ENCODE results near the gene SCN3A. TPM values are rescaled to one million over a fixed set of nuclear protein-coding genes. Genes with fewer than 3 reads are reported as not detected.

SCN3A gene
- total RNA-seq, 1 donor from 2014 or later: not detected

- ATAC-seq: no peak
Observed at GRCh38 chr2:165192729-165193128, 11.1 kb downstream of the SCN3A start.

GRCh38 chr2:165191096-165191728 lies 12.6 kb downstream of the SCN3A start:
- ATAC-seq (no peak), DNase-seq (ENCODE audit: low spot score) (no peak)

More at GRCh38 chr2:165192729-165193128, 11.1 kb downstream of the SCN3A start:
- DNase-seq (ENCODE audit: low spot score): no peak

DNA sequence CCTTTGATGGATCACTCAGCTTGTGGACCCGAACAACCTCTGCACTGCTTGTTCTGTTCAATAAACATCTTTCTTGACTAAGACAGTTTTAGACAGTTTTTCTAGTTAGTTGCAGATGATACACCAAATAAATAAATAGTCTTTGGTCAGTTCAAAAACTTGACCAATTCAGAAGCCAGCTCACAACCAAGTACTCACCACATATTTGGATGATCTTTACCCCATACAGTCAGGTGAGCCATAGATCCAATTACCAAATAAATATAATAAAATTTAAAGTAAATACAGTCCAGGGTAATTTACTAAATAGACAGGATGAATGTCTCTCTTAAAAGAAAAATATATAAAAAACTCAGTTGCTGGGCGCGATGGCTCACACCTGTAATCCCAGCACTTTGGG lies 18.2 kb downstream of the SCN3A start:
- no peak for DNase-seq (ENCODE audit: low spot score)

DNA sequence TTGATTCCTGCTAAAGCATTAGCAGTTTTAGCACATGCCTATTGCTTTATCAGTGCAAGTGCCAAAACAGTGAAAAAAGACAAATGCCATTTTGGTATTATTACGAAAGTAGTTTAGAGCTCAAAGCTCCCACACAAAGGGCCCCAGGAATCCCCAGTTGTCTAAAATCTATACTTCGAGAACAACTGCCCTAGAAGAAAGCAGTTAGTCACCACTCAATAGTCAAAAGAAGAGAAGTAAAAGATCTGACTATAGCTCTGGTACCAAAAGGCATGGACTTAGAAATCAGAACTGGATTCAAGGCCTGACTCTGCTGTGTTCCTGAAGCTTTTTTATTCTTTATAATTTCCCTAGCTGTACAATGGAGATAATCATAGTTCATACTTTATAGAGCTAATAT lies 21.8 kb downstream of the SCN3A start:
- ATAC-seq (no peak), DNase-seq (ENCODE audit: low spot score) (no peak)

More for the DNA sequence above, 18.2 kb downstream of the SCN3A start:
- ATAC-seq: no peak

- no peak for ATAC-seq
- DNase-seq (ENCODE audit: low spot score): no peak
Observed at GRCh38 chr2:165176780-165177179, 27.1 kb downstream of the SCN3A start.

- no peak for DNase-seq (ENCODE audit: low spot score)
- no peak for ATAC-seq
Observed at GRCh38 chr2:165173215-165173614, 30.6 kb downstream of the SCN3A start.

GRCh38 chr2:165164201-165164600 lies 39.6 kb downstream of the SCN3A start:
- ATAC-seq (no peak), DNase-seq (ENCODE audit: low spot score) (no peak)

GRCh38 chr2:165163761-165164160 lies 40.1 kb downstream of the SCN3A start:
- ATAC-seq (no peak), DNase-seq (ENCODE audit: low spot score) (no peak)

DNA sequence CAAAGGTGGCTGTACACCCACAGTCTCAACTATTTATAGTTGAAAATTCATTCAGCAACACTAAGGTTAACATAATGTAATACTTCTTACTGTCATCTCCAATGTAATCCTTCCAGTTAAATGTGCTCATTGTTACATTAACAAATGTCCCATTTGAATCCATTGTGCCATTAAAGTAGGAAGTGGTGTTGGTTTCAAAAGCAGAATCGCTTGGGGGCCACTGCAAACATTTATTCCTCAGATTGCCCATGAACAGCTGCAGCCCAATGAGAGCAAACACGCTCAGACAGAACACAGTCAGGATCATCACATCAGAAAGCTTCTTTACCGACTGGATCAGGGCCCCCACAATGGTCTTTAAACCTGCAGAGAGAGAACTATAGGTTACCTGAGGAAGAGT lies 41.4 kb downstream of the SCN3A start:
- ATAC-seq (no peak), DNase-seq (ENCODE audit: low spot score) (no peak)

- no peak for DNase-seq (ENCODE audit: low spot score)
- ATAC-seq: no peak
Observed at GRCh38 chr2:165161510-165161909, 42.3 kb downstream of the SCN3A start.

DNA sequence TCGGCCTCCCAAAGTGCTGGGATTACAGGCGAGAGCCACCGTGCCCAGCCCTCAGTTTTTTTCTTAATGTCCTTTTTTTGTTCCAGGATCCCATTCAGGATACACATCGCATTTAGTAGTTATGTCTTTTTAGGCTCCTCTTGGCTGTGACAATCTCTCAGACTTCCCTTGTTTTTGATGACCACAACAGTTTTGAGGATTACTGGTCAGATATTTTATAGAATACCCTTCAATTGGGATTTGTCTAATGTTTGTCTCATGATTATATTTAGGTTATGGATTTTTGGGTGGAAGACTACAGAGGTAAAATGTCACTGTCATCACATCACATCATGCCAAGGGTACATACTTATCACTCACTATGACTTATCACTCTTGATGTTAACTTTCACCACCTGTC lies 46.7 kb downstream of the SCN3A start:
- ATAC-seq (no peak), DNase-seq (ENCODE audit: low spot score) (no peak)

- no peak for ATAC-seq
- DNase-seq (ENCODE audit: low spot score): no peak
Observed at GRCh38 chr2:165155152-165155551, 48.7 kb downstream of the SCN3A start.

DNA sequence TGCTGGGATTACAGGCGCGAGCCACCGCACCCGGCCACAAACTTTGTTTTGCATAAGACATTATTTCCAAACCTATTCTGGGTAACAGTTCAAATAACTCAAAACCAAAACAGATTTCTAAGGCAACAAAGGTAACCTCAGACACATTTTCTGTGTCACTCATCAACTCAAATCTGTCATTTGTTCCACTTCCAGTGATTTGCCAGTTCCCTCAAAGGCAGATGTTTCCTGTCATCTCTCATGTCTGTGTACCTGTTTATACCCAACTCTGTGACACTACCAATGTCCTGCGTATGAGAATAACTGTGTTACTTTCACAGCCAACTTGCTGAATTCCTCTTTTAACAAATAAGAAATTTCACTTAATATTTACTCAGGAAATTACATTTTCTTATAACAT lies 54.4 kb downstream of the SCN3A start:
- DNase-seq (ENCODE audit: low spot score): no peak
- no peak for ATAC-seq

GRCh38 chr2:165147186-165148045 lies 56.4 kb downstream of the SCN3A start:
- DNase-seq (ENCODE audit: low spot score) (no peak), ATAC-seq (no peak)

- no peak for ATAC-seq
- no peak for DNase-seq (ENCODE audit: low spot score)
Observed at GRCh38 chr2:165144315-165144714, 59.5 kb downstream of the SCN3A start.

DNA sequence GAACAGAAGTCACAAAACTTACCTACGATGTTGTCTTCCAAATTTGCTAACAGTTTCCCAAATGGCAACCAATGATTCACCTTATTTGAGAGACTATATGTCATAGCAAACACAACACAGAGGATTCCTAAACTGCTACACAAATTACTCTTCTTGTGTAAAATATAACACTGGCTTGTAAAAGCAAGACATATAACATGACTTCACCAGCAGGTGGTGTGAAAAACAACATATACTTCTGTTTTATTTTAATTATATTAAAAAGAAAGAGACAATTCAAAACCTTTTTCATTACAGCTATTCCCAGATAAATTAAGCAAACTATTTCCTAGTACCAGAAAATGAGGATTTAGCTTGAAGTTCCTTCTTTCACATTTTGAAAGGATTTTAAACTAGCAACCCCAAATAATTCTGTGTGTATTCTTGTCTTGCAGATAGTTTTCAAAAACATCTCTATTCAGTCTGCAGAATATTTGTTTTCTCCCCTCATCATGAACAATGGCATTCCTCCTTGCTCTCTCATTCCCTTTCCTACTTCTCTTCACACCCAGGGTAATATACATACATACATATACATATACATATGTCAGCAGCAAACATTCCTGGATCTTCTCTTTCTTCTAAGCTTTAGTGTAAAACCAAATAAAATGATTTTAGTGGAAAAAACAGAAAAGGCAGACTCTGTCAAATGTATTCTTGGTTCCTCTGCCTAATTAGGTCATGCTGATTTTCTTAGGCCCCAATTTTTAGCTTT lies 62.1 kb downstream of the SCN3A start:
- no peak for ATAC-seq
- DNase-seq (ENCODE audit: low spot score): no peak

GRCh38 chr2:165126244-165126643 lies 77.6 kb downstream of the SCN3A start:
- DNase-seq (ENCODE audit: low spot score) (no peak), ATAC-seq (no peak)

GRCh38 chr2:165122521-165122920 lies 81.3 kb downstream of the SCN3A start:
- ATAC-seq: no peak
- DNase-seq (ENCODE audit: low spot score): no peak

DNA sequence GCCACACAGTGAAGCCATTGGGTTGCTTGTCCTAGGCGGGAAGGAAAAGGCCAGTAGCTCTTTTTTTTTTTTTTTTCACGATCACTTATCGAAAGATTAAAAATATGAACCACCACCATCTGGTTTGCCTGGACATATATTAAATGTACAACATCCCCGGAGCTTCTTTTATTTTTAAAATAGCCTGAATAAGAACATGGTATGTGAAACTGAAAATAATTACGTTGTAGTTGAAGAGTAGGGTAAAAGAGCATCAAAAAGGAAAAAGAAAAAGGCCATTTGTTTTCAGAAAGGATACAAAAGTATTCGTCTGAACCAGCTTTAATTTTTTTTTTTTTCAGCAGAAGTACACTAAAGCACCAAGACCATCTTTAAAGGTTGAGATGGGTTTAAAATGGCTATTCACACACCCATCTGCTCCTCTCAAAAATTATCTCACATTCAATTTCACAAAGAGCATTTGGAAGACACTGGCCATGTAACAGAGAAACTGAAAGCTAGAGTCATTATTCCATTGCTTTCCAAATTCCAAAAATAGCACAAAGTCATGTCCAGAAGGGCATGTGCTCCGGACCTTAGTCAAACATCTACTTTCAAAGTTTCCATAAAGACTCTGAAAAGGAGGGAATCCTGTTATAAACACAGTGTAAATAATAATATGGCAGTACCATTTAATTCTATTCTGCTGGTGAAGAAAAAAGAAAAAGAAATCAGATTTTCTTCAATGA lies 82.9 kb downstream of the SCN3A start:
- DNase-seq (ENCODE audit: low spot score) (no peak), ATAC-seq (peak; percentile 99)

DNA sequence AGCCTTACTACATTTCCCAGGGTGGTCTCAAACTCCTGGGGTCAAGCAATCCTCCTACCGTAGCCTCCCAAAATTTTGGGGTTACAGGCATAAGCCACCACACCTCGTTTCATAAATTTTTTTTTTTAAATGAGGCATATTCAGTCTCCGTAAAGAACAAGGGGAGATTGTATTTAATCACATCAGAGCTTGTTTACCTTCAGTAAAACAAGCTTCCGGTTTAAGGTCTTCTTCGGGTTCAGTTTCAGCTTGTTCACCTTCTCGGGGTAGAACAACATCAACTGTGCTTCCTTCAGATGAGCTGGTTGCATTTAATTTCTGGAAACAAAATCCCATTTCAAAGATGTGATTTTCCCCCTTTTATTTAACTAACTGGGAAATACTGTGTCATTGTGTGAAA lies 88.6 kb downstream of the SCN3A start:
- DNase-seq (ENCODE audit: low spot score) (no peak), ATAC-seq (no peak)

DNA sequence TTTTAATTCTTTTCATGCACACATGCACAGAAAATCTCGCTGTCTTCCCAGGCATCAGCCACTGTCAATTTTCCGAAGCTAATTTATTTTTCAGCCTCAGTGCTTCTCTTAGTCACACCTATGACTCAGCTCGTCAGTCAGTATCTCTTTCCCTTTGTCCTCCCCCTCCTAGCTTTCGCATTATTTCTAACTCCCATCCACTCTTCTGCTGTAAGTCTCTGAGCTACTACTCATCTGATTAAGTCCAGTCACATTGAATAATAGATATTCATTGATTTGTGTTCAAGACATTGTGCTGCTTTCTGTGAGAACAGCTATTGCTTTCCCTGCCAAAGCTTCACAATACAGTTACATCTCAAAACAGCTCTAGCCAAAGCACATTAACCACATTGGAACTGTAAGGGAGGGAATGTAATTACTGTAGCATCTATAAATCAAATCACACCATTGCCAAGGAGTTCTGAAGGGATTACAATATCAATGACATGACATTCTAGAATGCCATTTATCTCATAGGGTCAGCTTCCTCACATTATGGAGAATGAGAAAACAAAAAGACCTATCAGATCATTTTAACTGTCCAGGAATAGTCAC lies 89.4 kb downstream of the SCN3A start:
- ATAC-seq (no peak), DNase-seq (ENCODE audit: low spot score) (no peak)
